A172 (cell line): Measurements from ENCODE around the gene ABHD18. TPM values are rescaled to one million over a fixed set of nuclear protein-coding genes. Genes with fewer than 3 reads are reported as not detected.
"Not testable (repeated sequence)": the region's sequence is repeated elsewhere in the genome, so short reads cannot be mapped to it uniquely, and the experiment has no call there.

ENCODE experiments used
- DNase-seq: peaks from one replicate; pipeline ENCODE4 v3.0.0-alpha.2; 2015; ENCODE audit warnings: low spot score
- total RNA-seq: library from RNA; depleted of rRNA; stranded (reverse); fragments of >200 nt; shearing (Covaris generic); gene quantifications from 2 replicates; pipeline ENCODE4 v1.2.3, GENCODE V29; 2014; rRNA removed

Gene ABHD18
- total RNA-seq, 1 experiment from 2014 or later: 5.7 TPM

DNA sequence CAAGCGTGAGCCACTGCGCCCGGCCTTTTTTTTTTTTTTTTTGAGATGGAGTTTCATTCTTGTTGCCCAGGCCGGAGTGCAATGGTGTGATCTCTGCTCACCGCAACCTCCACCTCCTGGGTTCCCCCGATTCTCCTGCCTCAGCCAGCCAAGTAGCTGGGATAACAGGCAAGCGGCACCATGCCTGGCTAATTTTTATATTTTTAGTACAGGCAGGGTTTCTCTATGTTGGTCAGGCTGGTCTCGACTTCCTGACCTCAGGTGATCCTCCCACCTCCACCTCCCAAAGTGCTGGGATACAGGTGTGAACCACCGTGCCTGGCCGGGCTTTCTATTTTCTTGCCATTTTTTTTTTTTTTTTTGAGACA lies 101.2 kb downstream of the ABHD18 start:
- not testable (repeated sequence) for DNase-seq

DNA sequence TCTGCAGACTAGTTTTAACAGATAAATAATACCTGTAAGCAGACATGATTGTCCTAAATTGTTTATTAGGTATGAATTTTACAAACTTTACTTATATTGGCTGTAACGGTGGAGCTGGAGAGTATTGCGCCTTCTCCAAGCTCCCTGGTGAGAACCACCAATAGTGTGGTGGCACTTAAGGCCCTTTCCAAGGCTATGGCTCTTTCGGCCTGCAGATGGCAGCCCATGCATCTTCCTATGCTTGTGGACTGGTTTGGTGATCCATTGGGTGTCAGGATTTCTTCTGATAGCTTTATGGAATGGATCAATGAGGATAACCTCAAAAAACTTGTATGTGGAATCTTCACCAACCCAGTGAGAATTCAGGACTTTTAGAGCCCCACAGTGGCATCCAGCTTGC lies 103.7 kb downstream of the ABHD18 start:
- DNase-seq: peak; percentile 23

DNA sequence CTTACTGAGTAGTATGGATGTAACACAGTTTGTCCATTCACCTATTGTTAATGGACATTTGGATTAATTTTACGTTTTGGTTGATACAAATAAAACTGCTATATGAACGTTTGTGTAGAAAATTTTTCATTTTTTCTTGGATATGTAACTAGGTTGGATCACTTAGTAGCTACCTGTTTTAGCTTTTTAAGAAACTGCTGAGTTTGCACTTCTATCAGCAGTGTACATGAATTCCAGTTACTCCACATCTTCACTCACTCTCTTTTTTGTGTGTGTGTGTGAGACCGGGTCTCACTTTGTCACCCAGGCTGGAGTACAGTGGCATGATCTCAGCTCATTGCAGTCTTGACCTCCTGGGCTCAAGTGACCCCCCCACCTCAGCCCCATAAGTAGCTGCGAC lies 111.3 kb downstream of the ABHD18 start:
- no peak for DNase-seq

Other genes starting within 250 kb of the ABHD18 start
- not detected in 2 replicates for gene SLC25A31, start 235.0 kb upstream of the ABHD18 start, total RNA-seq
- gene HSPA4L, start 183.1 kb upstream of the ABHD18 start, total RNA-seq: 13.1 and 13.2 TPM in 2 replicates
- gene PLK4, start 84.5 kb upstream of the ABHD18 start, total RNA-seq: 20.0 and 46.9 TPM in 2 replicates
- gene MFSD8, start 233 bp upstream of the ABHD18 start, total RNA-seq: 18.6 and 35.8 TPM in 2 replicates
- 22.0 and 27.1 TPM in 2 replicates for gene LARP1B, start 95.9 kb downstream of the ABHD18 start, total RNA-seq